HG02970 (cell line): ENCODE measurements around the gene COX7A2.
A peak's percentile ranks its signal among the peaks of the same experiment; 100 is the strongest.

ENCODE experiments used
- ATAC-seq: cut with Tn5 transposase; IDR thresholded peaks from one replicate; pipeline ENCODE4 v1.9.1; 2021; ENCODE audit warnings: mild to moderate bottlenecking, moderate library complexity, moderate number of reproducible peaks; ENCODE audit not compliant: unreplicated experiment, low FRiP score

COX7A2 gene

GRCh38 chr6:75223428-75223827 is 20.2 kb downstream of the COX7A2 start:
- ATAC-seq: no peak

GRCh38 chr6:75222261-75222660 is 21.3 kb downstream of the COX7A2 start:
- ATAC-seq: no peak

GRCh38 chr6:75221116-75221515 is 22.5 kb downstream of the COX7A2 start:
- no peak for ATAC-seq

- no peak for ATAC-seq
Observed at GRCh38 chr6:75220357-75220756, 23.2 kb downstream of the COX7A2 start.

GRCh38 chr6:75219263-75219662 is 24.3 kb downstream of the COX7A2 start:
- ATAC-seq: no peak

GRCh38 chr6:75217193-75217592 is 26.4 kb downstream of the COX7A2 start:
- no peak for ATAC-seq

GRCh38 chr6:75215291-75215690 is 28.3 kb downstream of the COX7A2 start:
- no peak for ATAC-seq

- ATAC-seq: no peak
Observed at GRCh38 chr6:75213732-75214131, 29.9 kb downstream of the COX7A2 start.

GRCh38 chr6:75213112-75213511 is 30.5 kb downstream of the COX7A2 start:
- ATAC-seq: no peak

GRCh38 chr6:75211920-75212590 is 31.5 kb downstream of the COX7A2 start:
- no peak for ATAC-seq

- no peak for ATAC-seq
Observed at GRCh38 chr6:75210885-75211739, 32.5 kb downstream of the COX7A2 start.

- no peak for ATAC-seq
Observed at GRCh38 chr6:75209184-75209723, 34.3 kb downstream of the COX7A2 start.

- ATAC-seq: peak; percentile 78
Observed at GRCh38 chr6:75208298-75209183, 35.1 kb downstream of the COX7A2 start.

- no peak for ATAC-seq
Observed at GRCh38 chr6:75206576-75207342, 36.8 kb downstream of the COX7A2 start.

- ATAC-seq: no peak
Observed at GRCh38 chr6:75205776-75206575, 37.6 kb downstream of the COX7A2 start, which contains the start of gene COL12A1. COL12A1 (minus strand) TSS chr6:75206053; CDS start chr6:75202792, 3,261 bp downstream.

- no peak for ATAC-seq
Observed at GRCh38 chr6:75204959-75205775, 38.4 kb downstream of the COX7A2 start.

GRCh38 chr6:75204217-75204958 is 39.2 kb downstream of the COX7A2 start:
- ATAC-seq: no peak
